Stimulated activated CD4-positive, alpha-beta T cell treated with anti-CD3 and anti-CD28 coated beads, Interleukin-1b, Interleukin-23, amount 100 ng/mL, for 4 hours (primary cell): ENCODE results near the gene GGCT.

Source experiments
- DNase-seq, 2 donors: peaks; one replicate each; pipeline ENCODE4 v3.0.0-alpha.2; 2020; ENCODE audit warnings: low read depth in 2 of 2

The GGCT gene

GRCh38 chr7:30463405-30464145, 41.1 kb downstream of the GGCT start:
- DNase-seq = no peak

- no peak for DNase-seq
These were observed 42.5 kb downstream of the GGCT start for GRCh38 chr7:30462179-30462578.

GRCh38 chr7:30460246-30460633, 44.4 kb downstream of the GGCT start:
- DNase-seq = no peak

- no peak for DNase-seq
These were observed 44.9 kb downstream of the GGCT start for GRCh38 chr7:30459591-30460245.

- no peak for DNase-seq
These were observed 46.3 kb downstream of the GGCT start for GRCh38 chr7:30458311-30458710.

- DNase-seq = no peak
These were observed 50.7 kb downstream of the GGCT start for GRCh38 chr7:30453921-30454320.

- no peak for DNase-seq
These were observed 51.6 kb downstream of the GGCT start for GRCh38 chr7:30453016-30453415.

GRCh38 chr7:30452280-30452930, 52.2 kb downstream of the GGCT start:
- DNase-seq = no peak

GRCh38 chr7:30451539-30452279, 52.9 kb downstream of the GGCT start:
- DNase-seq = no peak

GRCh38 chr7:30450983-30451497, 53.6 kb downstream of the GGCT start:
- DNase-seq = no peak

GRCh38 chr7:30450240-30450982, 54.2 kb downstream of the GGCT start:
- no peak for DNase-seq

- DNase-seq = no peak
These were observed 56.0 kb downstream of the GGCT start for GRCh38 chr7:30448461-30449189.

- DNase-seq = no peak
These were observed 57.2 kb downstream of the GGCT start for GRCh38 chr7:30447466-30447865.
